ENCODE results near the gene ASXL2. TPM values are rescaled to one million over a fixed set of nuclear protein-coding genes. Genes with fewer than 3 reads are reported as not detected.

The ASXL2 gene
- total and polyA plus RNA-seq, 7 donors, result 2.3 to 19.4 (median 17.5) TPM

- Histone ChIP-seq H3K4me3 (no peak overlapping the region), H3K27ac (no peak overlapping the region), H3K36me3 (ENCODE audit: insufficient read depth in 1 of 2, low read depth in 1 of 2) (peaks cover 0 to 46% of the 10 kb centered on the region in 2 donors), H3K9me3 (no peaks in the 10 kb centered on the region), H3K4me1 (no peaks in the 10 kb centered on the region), H3K27me3 (ENCODE audit: insufficient read depth in 3 of 3, low read length in 2 of 3) (no peaks in the 10 kb centered on the region)
- intact Hi-C loops (cut with DNase I), result no loop called here
- no peak for TF ChIP-seq CTCF (IDR thresholded peaks at IDR 0.05)
- ATAC-seq, result no peak
- WGBS, 3 donors, result 90 to 96% (median 95%) methylated on average over 2 of the region's 2 CpGs
- DNase-seq, result no peak
Observed at GRCh38 chr2:25805987-25806386, 72.3 kb downstream of the ASXL2 start.

DNA sequence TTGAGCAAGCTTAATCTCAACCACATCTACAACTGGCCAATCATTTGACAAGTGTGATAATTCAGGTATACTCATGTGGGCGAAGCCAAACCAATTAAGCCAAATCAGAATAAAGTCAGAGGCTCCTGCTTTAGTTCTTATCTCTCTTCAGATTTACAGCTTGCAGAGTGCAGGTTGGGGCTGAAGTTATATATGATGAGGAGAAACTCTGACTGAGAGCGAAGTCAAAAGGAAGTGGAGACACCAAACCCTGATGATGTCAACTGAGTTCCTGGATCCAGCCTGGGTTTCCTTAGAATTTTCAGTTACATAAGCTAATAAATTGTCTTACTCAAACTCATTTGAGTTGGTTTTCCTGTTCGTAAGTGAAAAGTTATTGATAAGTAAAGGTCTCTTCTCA lies 73.9 kb downstream of the ASXL2 start:
- TF ChIP-seq CTCF (IDR thresholded peaks at IDR 0.05), result no peak
- H3K27ac ChIP-seq, result no peak overlapping the region
- no peaks in the 10 kb centered on the region for H3K9me3 ChIP-seq
- H3K4me3 ChIP-seq, result no peak overlapping the region
- no peaks in the 10 kb centered on the region for H3K27me3 ChIP-seq (ENCODE audit: insufficient read depth in 3 of 3, low read length in 2 of 3)
- intact Hi-C loops (cut with DNase I), result no loop called here
- DNase-seq (no peak), ATAC-seq (no peak)
- peaks cover 0 to 48% of the 10 kb centered on the region in 2 donors for H3K36me3 ChIP-seq (ENCODE audit: insufficient read depth in 1 of 2, low read depth in 1 of 2)
- H3K4me1 ChIP-seq, result no peaks in the 10 kb centered on the region
- 97% methylated on average over 3 of the region's 3 CpGs for WGBS, 3 donors

GRCh38 chr2:25799301-25799700 lies 79.0 kb downstream of the ASXL2 start:
- no peaks in the 10 kb centered on the region for H3K27me3 ChIP-seq (ENCODE audit: insufficient read depth in 3 of 3, low read length in 2 of 3)
- intact Hi-C loops (cut with DNase I), result no loop called here
- H3K27ac ChIP-seq, result no peak overlapping the region
- H3K4me3 ChIP-seq, result no peak overlapping the region
- no peak for DNase-seq
- no peaks in the 10 kb centered on the region for H3K9me3 ChIP-seq
- ATAC-seq, result no peak
- 96 to 97% (median 97%) methylated on average over 1 of the region's 1 CpG for WGBS, 3 donors
- no peaks in the 10 kb centered on the region for H3K4me1 ChIP-seq
- H3K36me3 ChIP-seq (ENCODE audit: insufficient read depth in 1 of 2, low read depth in 1 of 2), result peaks cover 0 to 64% of the 10 kb centered on the region in 2 donors
- TF ChIP-seq CTCF (IDR thresholded peaks at IDR 0.05), result no peak

- ATAC-seq (no peak), DNase-seq (no peak)
- peaks cover 0 to 50% of the 10 kb centered on the region in 2 donors for H3K36me3 ChIP-seq (ENCODE audit: insufficient read depth in 1 of 2, low read depth in 1 of 2)
- H3K9me3 ChIP-seq, result no peaks in the 10 kb centered on the region
- WGBS, 3 donors, result 94 to 96% (median 95%) methylated on average over 5 of the region's 5 CpGs
- no peak overlapping the region for H3K27ac ChIP-seq
- intact Hi-C loops (cut with DNase I), result no loop called here
- no peak for TF ChIP-seq CTCF (IDR thresholded peaks at IDR 0.05)
- H3K27me3 ChIP-seq (ENCODE audit: insufficient read depth in 3 of 3, low read length in 2 of 3), result no peaks in the 10 kb centered on the region
- H3K4me3 ChIP-seq, result no peak overlapping the region
- H3K4me1 ChIP-seq, result no peaks in the 10 kb centered on the region
Observed at GRCh38 chr2:25797620-25798488, 80.4 kb downstream of the ASXL2 start.

All from psoas muscle (tissue), 8 donors.